Stomach (tissue), 9 donors: ENCODE results near the gene CD101. TPM values are rescaled to one million over a fixed set of nuclear protein-coding genes. Genes with fewer than 3 reads are reported as not detected.
"Not testable (repeated sequence)": the region's sequence is repeated elsewhere in the genome, so short reads cannot be mapped to it uniquely, and the experiment has no call there.

ENCODE experiments used
- DNase-seq, 2 donors: peaks; one replicate each; pipeline versions ENCODE4 v3.0.0 to v3.0.0-alpha.2; 2013 to 2019
- H3K27ac ChIP-seq, 5 donors: fragments of 200-600 bp in 4 of 5; sonication (generic) in 4 of 5; one replicate each; pipeline ENCODE4 v1.5.1; 2013 to 2019; ENCODE audit warnings: mild to moderate bottlenecking in 1 of 5, moderate library complexity in 1 of 5
- H3K27me3 ChIP-seq, 3 donors: fragments of 200-600 bp; sonication (generic); one replicate each; pipeline ENCODE4 v1.5.1; 2017 to 2019; ENCODE audit warnings: mixed run types in 1 of 3
- H3K36me3 ChIP-seq, 4 donors: fragments of 200-600 bp; sonication (generic); 1 replicate in 3 of 4; 2 replicates in 1 of 4; pipeline ENCODE4 v1.5.1; 2016 to 2019
- H3K4me1 ChIP-seq, 4 donors: fragments of 200-600 bp; sonication (generic); one replicate each; pipeline ENCODE4 v1.5.1; 2016 to 2019
- H3K4me3 ChIP-seq, 4 donors: fragments of 200-600 bp; sonication (generic) in 3 of 4; one replicate each; pipeline ENCODE4 v1.5.1; 2016 to 2019; ENCODE audit warnings: mild to moderate bottlenecking in 1 of 4
- H3K9me3 ChIP-seq, 4 donors: fragments of 200-600 bp; sonication (generic); one replicate each; pipeline ENCODE4 v1.5.1; 2016 to 2019
- CTCF ChIP-seq, 7 experiments: fragments of 450-650 bp in 4 of 7; fragments of 200-600 bp in 3 of 7; sonication (generic) in 3 of 7; IDR thresholded peaks; one replicate each; pipeline ENCODE4 v1.5.1; 2016 to 2019; ENCODE audit warnings: antibody characterized with exemption in 7 of 7, control low read depth in 2 of 7, mild to moderate bottlenecking in 1 of 7
- EP300 ChIP-seq: sonication (generic); formaldehyde crosslinking; IDR thresholded peaks from one replicate; pipeline ENCODE4 v1.6.1; 2017; ENCODE audit warnings: antibody characterized with exemption
- POLR2A ChIP-seq, 4 donors: fragments of 450-650 bp; IDR thresholded peaks; one replicate each; pipeline ENCODE4 v1.6.1; 2016; ENCODE audit warnings: antibody characterized with exemption in 4 of 4, control low read depth in 2 of 4, mild to moderate bottlenecking in 1 of 4, moderate library complexity in 1 of 4
- POLR2AphosphoS5 ChIP-seq, 3 donors: sonication (generic); formaldehyde crosslinking; IDR thresholded peaks; one replicate each; pipeline ENCODE4 v1.6.1; 2016; ENCODE audit warnings: antibody characterized with exemption in 3 of 3
- WGBS, 5 donors: extraction: QIAGEN DNeasy Blood & Tissue Kit in 3 of 5; methylation state at CpG; one replicate each; pipeline versions ENCODE4 v1.1.5 to v1.1.7; 2013 to 2018; 5-methylcytosine and 5-hydroxymethylcytosine counted together
- intact Hi-C: fragments of 100-400 bp; cut with DNase I; formaldehyde crosslinking; loops from one replicate; pipeline ENCODE4 v1.15.1; 2023; ENCODE audit warnings: low total_unique reads
- polyA plus RNA-seq, 3 donors: library from polyadenylated mRNA; stranded (reverse); fragments of 200-250 nt; gene quantifications; one replicate each; pipeline ENCODE4 v1.2.3, GENCODE V29; 2013
- total RNA-seq, 5 donors: library from RNA; depleted of rRNA; stranded (reverse); fragments of >200 nt; gene quantifications; one replicate each; pipeline versions ENCODE4 v1.1.0 to v1.2.3, GENCODE V29; 2014 to 2016
- donor health status: healthy with polysubstance abuse.
- donor health status: Bipolar disorder and iron deficiency.
- donor health status: healthy.

The CD101 gene
- total and polyA plus RNA-seq, 8 donors: 0.45 to 8.8 (median 1.8) TPM; not detected in 2

- no peak for DNase-seq
- 66 to 91% (median 86%) methylated on average over 2 of the region's 2 CpGs for WGBS, 5 donors
- no peak overlapping the region for H3K27ac ChIP-seq
- intact Hi-C loops: no loop called here
- TF ChIP-seq EP300 (no peak), POLR2A (IDR thresholded peaks at IDR 0.05) (no peak), CTCF (IDR thresholded peaks at IDR 0.05) (no peak), POLR2AphosphoS5 (IDR thresholded peaks at IDR 0.05) (no peak)
- no peaks in the 10 kb centered on the region for H3K9me3 ChIP-seq
- H3K4me3 ChIP-seq: no peak overlapping the region
- H3K4me1 ChIP-seq: peaks cover 0 to 12% (median 0%) of the 10 kb centered on the region in 4 donors
- H3K27me3 ChIP-seq: no peaks in the 10 kb centered on the region
- H3K36me3 ChIP-seq: peaks cover 0 to 26% (median 20%) of the 10 kb centered on the region in 4 donors
These were observed 28.9 kb upstream of the CD101 start for GRCh38 chr1:116972674-116973030.

GRCh38 chr1:116980309-116980708 is 21.3 kb upstream of the CD101 start:
- H3K4me3 ChIP-seq, H3K9me3 ChIP-seq, H3K27ac ChIP-seq, H3K27me3 ChIP-seq, intact Hi-C loops, DNase-seq: not testable (repeated sequence)
- H3K36me3 ChIP-seq: peaks cover 0 to 15% (median 3%) of the 10 kb centered on the region in 4 donors
- WGBS, 5 donors: 93 to 100% (median 100%) methylated on average over 1 of the region's 1 CpG
- peaks cover 5 to 24% (median 13%) of the 10 kb centered on the region in 4 donors for H3K4me1 ChIP-seq

- no peaks in the 10 kb centered on the region for H3K27me3 ChIP-seq
- peaks cover 0 to 11% (median 2%) of the 10 kb centered on the region in 4 donors for H3K36me3 ChIP-seq
- DNase-seq: peak in 1 of 2 donors; percentile 33
- no peaks in the 10 kb centered on the region for H3K9me3 ChIP-seq
- H3K4me1 ChIP-seq: peaks cover 5 to 24% (median 13%) of the 10 kb centered on the region in 4 donors
- 36 to 71% (median 43%) methylated on average over 2 of the region's 2 CpGs for WGBS, 5 donors
- TF ChIP-seq POLR2AphosphoS5 (IDR thresholded peaks at IDR 0.05) (no peak), CTCF (IDR thresholded peaks at IDR 0.05) (no peak), POLR2A (IDR thresholded peaks at IDR 0.05) (no peak), EP300 (no peak)
- intact Hi-C loops: no loop called here
- no peak overlapping the region for H3K4me3 ChIP-seq
- peak overlapping the region in 1 of 5 donors; percentile 11 for H3K27ac ChIP-seq
These were observed 20.0 kb upstream of the CD101 start for GRCh38 chr1:116981521-116982037.

GRCh38 chr1:116982319-116983004 is 19.1 kb upstream of the CD101 start:
- DNase-seq: peak in 1 of 2 donors; percentile 76
- Histone ChIP-seq H3K4me1 (peaks cover 5 to 24% (median 13%) of the 10 kb centered on the region in 4 donors), H3K27me3 (no peaks in the 10 kb centered on the region), H3K9me3 (no peaks in the 10 kb centered on the region), H3K4me3 (no peak overlapping the region), H3K27ac (peak overlapping the region in 1 of 5 donors; percentile 79), H3K36me3 (peaks cover 0 to 16% (median 8%) of the 10 kb centered on the region in 4 donors)
- TF ChIP-seq CTCF (IDR thresholded peaks at IDR 0.05) (no peak), POLR2A (IDR thresholded peaks at IDR 0.05) (no peak), EP300 (no peak), POLR2AphosphoS5 (IDR thresholded peaks at IDR 0.05) (no peak)
- intact Hi-C loops: no loop called here
- WGBS, 5 donors: 60 to 80% (median 70%) methylated on average over 6 to 9 of the region's 9 CpGs

- 58 to 90% (median 69%) methylated on average over 5 of the region's 5 CpGs for WGBS, 5 donors
- Histone ChIP-seq H3K27me3 (no peaks in the 10 kb centered on the region), H3K36me3 (peaks cover 0 to 16% (median 8%) of the 10 kb centered on the region in 4 donors), H3K9me3 (no peaks in the 10 kb centered on the region), H3K27ac (peak overlapping the region in 2 of 5 donors; percentile 10 to 79), H3K4me3 (no peak overlapping the region), H3K4me1 (peaks cover 5 to 27% (median 14%) of the 10 kb centered on the region in 4 donors)
- intact Hi-C loops: no loop called here
- no peak for DNase-seq
- TF ChIP-seq POLR2A (IDR thresholded peaks at IDR 0.05): no peak
- no peak for TF ChIP-seq CTCF (IDR thresholded peaks at IDR 0.05)
- no peak for TF ChIP-seq EP300
- TF ChIP-seq POLR2AphosphoS5 (IDR thresholded peaks at IDR 0.05): no peak
These were observed 18.4 kb upstream of the CD101 start for GRCh38 chr1:116983112-116983511.
